Activated T-cell treated with anti-CD3 and anti-CD28 coated beads for 4 hours (primary cell): Measurements from ENCODE around the gene MSI2.
A peak's percentile ranks its signal among the peaks of the same experiment; 100 is the strongest.

ENCODE experiments used
- DNase-seq: peaks from one replicate; pipeline ENCODE4 v3.0.0-alpha.2; 2020

MSI2 gene

GRCh38 chr17:57422574-57423164 is 166.3 kb downstream of the MSI2 start:
- DNase-seq, result no peak

GRCh38 chr17:57423541-57423940 is 167.2 kb downstream of the MSI2 start:
- DNase-seq, result no peak

GRCh38 chr17:57424273-57424672 is 167.9 kb downstream of the MSI2 start:
- DNase-seq, result no peak

GRCh38 chr17:57424777-57425188 is 168.5 kb downstream of the MSI2 start:
- DNase-seq, result no peak

GRCh38 chr17:57425431-57425830 is 169.1 kb downstream of the MSI2 start:
- DNase-seq, result no peak

- DNase-seq, result no peak
Observed at GRCh38 chr17:57425903-57426880, 169.9 kb downstream of the MSI2 start.

GRCh38 chr17:57429966-57430365 is 173.6 kb downstream of the MSI2 start:
- no peak for DNase-seq

GRCh38 chr17:57431415-57431814 is 175.1 kb downstream of the MSI2 start:
- no peak for DNase-seq

GRCh38 chr17:57432507-57433277 is 176.4 kb downstream of the MSI2 start:
- no peak for DNase-seq

GRCh38 chr17:57433452-57433851 is 177.1 kb downstream of the MSI2 start:
- no peak for DNase-seq

GRCh38 chr17:57434361-57434760 is 178.0 kb downstream of the MSI2 start:
- DNase-seq, result no peak

GRCh38 chr17:57436565-57436964 is 180.2 kb downstream of the MSI2 start:
- no peak for DNase-seq

- no peak for DNase-seq
Observed at GRCh38 chr17:57438066-57438731, 181.9 kb downstream of the MSI2 start.

GRCh38 chr17:57439651-57440050 is 183.3 kb downstream of the MSI2 start:
- no peak for DNase-seq

GRCh38 chr17:57440522-57441269 is 184.4 kb downstream of the MSI2 start:
- DNase-seq, result peak; percentile 66

GRCh38 chr17:57441270-57441600 is 184.9 kb downstream of the MSI2 start:
- DNase-seq, result no peak

GRCh38 chr17:57442401-57442823 is 186.1 kb downstream of the MSI2 start:
- DNase-seq, result no peak

- peak; percentile 50 for DNase-seq
Observed at GRCh38 chr17:57442914-57443571, 186.7 kb downstream of the MSI2 start.

- DNase-seq, result no peak
Observed at GRCh38 chr17:57443781-57444180, 187.5 kb downstream of the MSI2 start.

- DNase-seq, result no peak
Observed at GRCh38 chr17:57444682-57445450, 188.5 kb downstream of the MSI2 start.
